ENCODE data around the gene BRPF1. TPM values are rescaled to one million over a fixed set of nuclear protein-coding genes. Genes with fewer than 3 reads are reported as not detected.

The BRPF1 gene
- total and polyA plus RNA-seq, 10 of the 15 experiments (the other 5 are each of a cell fraction or from before 2014, with no cell fraction given) = 1.2 to 25.3 (median 13.6) TPM

DNA sequence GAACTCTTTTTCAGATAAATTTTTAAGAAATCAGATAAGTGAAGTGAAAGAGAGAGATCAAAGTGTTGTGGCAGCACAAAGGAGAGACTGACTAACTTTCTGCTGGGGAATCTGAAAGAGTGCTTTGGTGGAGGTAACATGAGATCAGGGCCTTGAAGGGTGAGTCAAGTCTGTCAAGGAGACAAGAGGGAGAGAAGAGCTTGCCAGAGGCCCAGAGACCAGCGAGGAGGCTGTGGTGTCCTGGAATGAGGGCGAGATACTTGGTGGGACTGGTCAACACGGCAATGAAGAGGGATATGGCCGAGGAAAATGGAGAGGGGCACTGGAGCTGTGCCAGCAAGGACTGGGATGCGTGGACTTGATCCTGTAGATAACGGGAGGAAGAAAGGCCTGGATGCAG, 56.2 kb downstream of the BRPF1 start:
- intact Hi-C loops (cut with micrococcal nuclease; ENCODE audit: unreplicated experiment) = no loop called here
- in situ Hi-C loops (cut with MboI) = no loop called here
- Histone ChIP-seq H3K4me2 (ENCODE audit: control insufficient read depth, insufficient read depth) (no peak overlapping the region), H3K4me3 (no peak overlapping the region), H3K4me1 (ENCODE audit: control insufficient read depth, insufficient read depth, low read length) (peaks cover 7% of the 10 kb centered on the region), H3K79me2 (ENCODE audit: control insufficient read depth, insufficient read depth, low read length) (peaks cover 20% of the 10 kb centered on the region), H3K27ac (ENCODE audit: control insufficient read depth, insufficient read depth) (no peak overlapping the region), H3K9ac (ENCODE audit: control insufficient read depth, insufficient read depth, low read length) (no peak overlapping the region), H3K9me3 (replicated peaks; ENCODE audit: control insufficient read depth, insufficient read depth, low read length) (no peaks in the 10 kb centered on the region), H4K20me1 (ENCODE audit: control insufficient read depth, insufficient read depth) (no peaks in the 10 kb centered on the region), H3K36me3 (ENCODE audit: control insufficient read depth in 2 of 2, insufficient read depth in 2 of 2, low read length in 1 of 2) (peaks cover 8 to 10% of the 10 kb centered on the region in 2 experiments; a peak in 3 of 4 replicates), H2AFZ (ENCODE audit: control insufficient read depth, low read depth, low read length) (no peak overlapping the region), H3K27me3 (replicated peaks in 1 of 2; ENCODE audit: control insufficient read depth in 2 of 2, insufficient read depth in 2 of 2, low read length in 1 of 2) (no peaks in the 10 kb centered on the region)
- RAD21 ChIA-PET (ENCODE audit: unreplicated experiment) = no interaction called here
- WGBS (ENCODE audit: insufficient coverage, insufficient replicate concordance, low lambda C conversion rate, missing lambda C conversion rate) = 92% methylated on average over 6 of the region's 6 CpGs
- DNase-seq (ENCODE audit: low read depth, low spot score) (no peak), FAIRE-seq (no peak), ATAC-seq (no peak)
- TF ChIP-seq, protein P1, sequence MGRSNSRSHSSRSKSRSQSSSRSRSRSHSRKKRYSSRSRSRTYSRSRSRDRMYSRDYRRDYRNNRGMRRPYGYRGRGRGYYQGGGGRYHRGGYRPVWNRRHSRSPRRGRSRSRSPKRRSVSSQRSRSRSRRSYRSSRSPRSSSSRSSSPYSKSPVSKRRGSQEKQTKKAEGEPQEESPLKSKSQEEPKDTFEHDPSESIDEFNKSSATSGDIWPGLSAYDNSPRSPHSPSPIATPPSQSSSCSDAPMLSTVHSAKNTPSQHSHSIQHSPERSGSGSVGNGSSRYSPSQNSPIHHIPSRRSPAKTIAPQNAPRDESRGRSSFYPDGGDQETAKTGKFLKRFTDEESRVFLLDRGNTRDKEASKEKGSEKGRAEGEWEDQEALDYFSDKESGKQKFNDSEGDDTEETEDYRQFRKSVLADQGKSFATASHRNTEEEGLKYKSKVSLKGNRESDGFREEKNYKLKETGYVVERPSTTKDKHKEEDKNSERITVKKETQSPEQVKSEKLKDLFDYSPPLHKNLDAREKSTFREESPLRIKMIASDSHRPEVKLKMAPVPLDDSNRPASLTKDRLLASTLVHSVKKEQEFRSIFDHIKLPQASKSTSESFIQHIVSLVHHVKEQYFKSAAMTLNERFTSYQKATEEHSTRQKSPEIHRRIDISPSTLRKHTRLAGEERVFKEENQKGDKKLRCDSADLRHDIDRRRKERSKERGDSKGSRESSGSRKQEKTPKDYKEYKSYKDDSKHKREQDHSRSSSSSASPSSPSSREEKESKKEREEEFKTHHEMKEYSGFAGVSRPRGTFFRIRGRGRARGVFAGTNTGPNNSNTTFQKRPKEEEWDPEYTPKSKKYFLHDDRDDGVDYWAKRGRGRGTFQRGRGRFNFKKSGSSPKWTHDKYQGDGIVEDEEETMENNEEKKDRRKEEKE (IDR thresholded peaks at IDR 0.05) = no peak
- TF ChIP-seq, protein P2, sequence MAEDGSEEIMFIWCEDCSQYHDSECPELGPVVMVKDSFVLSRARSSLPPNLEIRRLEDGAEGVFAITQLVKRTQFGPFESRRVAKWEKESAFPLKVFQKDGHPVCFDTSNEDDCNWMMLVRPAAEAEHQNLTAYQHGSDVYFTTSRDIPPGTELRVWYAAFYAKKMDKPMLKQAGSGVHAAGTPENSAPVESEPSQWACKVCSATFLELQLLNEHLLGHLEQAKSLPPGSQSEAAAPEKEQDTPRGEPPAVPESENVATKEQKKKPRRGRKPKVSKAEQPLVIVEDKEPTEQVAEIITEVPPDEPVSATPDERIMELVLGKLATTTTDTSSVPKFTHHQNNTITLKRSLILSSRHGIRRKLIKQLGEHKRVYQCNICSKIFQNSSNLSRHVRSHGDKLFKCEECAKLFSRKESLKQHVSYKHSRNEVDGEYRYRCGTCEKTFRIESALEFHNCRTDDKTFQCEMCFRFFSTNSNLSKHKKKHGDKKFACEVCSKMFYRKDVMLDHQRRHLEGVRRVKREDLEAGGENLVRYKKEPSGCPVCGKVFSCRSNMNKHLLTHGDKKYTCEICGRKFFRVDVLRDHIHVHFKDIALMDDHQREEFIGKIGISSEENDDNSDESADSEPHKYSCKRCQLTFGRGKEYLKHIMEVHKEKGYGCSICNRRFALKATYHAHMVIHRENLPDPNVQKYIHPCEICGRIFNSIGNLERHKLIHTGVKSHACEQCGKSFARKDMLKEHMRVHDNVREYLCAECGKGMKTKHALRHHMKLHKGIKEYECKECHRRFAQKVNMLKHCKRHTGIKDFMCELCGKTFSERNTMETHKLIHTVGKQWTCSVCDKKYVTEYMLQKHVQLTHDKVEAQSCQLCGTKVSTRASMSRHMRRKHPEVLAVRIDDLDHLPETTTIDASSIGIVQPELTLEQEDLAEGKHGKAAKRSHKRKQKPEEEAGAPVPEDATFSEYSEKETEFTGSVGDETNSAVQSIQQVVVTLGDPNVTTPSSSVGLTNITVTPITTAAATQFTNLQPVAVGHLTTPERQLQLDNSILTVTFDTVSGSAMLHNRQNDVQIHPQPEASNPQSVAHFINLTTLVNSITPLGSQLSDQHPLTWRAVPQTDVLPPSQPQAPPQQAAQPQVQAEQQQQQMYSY (CRISPR knock-in tag; IDR thresholded peaks at IDR 0.05) = no peak
- TF ChIP-seq SIN3A (IDR thresholded peaks at IDR 0.05; ENCODE audit: low read depth, low read length) = no peak
- TF ChIP-seq RB1 (IDR thresholded peaks at IDR 0.05; ENCODE audit: borderline replicate concordance) = no peak
- TF ChIP-seq, protein P3, sequence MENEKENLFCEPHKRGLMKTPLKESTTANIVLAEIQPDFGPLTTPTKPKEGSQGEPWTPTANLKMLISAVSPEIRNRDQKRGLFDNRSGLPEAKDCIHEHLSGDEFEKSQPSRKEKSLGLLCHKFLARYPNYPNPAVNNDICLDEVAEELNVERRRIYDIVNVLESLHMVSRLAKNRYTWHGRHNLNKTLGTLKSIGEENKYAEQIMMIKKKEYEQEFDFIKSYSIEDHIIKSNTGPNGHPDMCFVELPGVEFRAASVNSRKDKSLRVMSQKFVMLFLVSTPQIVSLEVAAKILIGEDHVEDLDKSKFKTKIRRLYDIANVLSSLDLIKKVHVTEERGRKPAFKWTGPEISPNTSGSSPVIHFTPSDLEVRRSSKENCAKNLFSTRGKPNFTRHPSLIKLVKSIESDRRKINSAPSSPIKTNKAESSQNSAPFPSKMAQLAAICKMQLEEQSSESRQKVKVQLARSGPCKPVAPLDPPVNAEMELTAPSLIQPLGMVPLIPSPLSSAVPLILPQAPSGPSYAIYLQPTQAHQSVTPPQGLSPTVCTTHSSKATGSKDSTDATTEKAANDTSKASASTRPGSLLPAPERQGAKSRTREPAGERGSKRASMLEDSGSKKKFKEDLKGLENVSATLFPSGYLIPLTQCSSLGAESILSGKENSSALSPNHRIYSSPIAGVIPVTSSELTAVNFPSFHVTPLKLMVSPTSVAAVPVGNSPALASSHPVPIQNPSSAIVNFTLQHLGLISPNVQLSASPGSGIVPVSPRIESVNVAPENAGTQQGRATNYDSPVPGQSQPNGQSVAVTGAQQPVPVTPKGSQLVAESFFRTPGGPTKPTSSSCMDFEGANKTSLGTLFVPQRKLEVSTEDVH (IDR thresholded peaks at IDR 0.05; ENCODE audit: low read depth, partially characterized antibody) = no peak
- no peak for TF ChIP-seq BCL11A (IDR thresholded peaks at IDR 0.05; ENCODE audit: low read depth, low read length)
- TF ChIP-seq, protein P4, sequence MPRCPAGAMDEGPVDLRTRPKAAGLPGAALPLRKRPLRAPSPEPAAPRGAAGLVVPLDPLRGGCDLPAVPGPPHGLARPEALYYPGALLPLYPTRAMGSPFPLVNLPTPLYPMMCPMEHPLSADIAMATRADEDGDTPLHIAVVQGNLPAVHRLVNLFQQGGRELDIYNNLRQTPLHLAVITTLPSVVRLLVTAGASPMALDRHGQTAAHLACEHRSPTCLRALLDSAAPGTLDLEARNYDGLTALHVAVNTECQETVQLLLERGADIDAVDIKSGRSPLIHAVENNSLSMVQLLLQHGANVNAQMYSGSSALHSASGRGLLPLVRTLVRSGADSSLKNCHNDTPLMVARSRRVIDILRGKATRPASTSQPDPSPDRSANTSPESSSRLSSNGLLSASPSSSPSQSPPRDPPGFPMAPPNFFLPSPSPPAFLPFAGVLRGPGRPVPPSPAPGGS (IDR thresholded peaks at IDR 0.05; ENCODE audit: borderline replicate concordance, insufficient read depth, low read depth, low read length, poor library complexity, severe bottlenecking) = no peak
- TF ChIP-seq EED (IDR thresholded peaks at IDR 0.05; ENCODE audit: low read depth) = no peak
- no TSS peak for BruUV-seq (replicated peaks)
- POLR2A ChIA-PET = interaction anchor here (1.5 kb wide), 1 partner anchor 88 kb away, joined by 3 read pairs; no protein-coding TSS in a partner anchor
- CTCF ChIA-PET = interaction anchor here (0.6 to 1.0 kb wide), 2 partner anchors 20 to 380 kb away, joined by 3 read pairs; no protein-coding TSS in a partner anchor
- SMC1A ChIA-PET (ENCODE audit: uncharacterized antibody, unreplicated experiment) = no interaction called here

All from GM12878 (cell line).